ENCODE data around the gene HINT2.
A peak's percentile ranks its signal among the peaks of the same experiment; 100 is the strongest.

HINT2 gene

DNA sequence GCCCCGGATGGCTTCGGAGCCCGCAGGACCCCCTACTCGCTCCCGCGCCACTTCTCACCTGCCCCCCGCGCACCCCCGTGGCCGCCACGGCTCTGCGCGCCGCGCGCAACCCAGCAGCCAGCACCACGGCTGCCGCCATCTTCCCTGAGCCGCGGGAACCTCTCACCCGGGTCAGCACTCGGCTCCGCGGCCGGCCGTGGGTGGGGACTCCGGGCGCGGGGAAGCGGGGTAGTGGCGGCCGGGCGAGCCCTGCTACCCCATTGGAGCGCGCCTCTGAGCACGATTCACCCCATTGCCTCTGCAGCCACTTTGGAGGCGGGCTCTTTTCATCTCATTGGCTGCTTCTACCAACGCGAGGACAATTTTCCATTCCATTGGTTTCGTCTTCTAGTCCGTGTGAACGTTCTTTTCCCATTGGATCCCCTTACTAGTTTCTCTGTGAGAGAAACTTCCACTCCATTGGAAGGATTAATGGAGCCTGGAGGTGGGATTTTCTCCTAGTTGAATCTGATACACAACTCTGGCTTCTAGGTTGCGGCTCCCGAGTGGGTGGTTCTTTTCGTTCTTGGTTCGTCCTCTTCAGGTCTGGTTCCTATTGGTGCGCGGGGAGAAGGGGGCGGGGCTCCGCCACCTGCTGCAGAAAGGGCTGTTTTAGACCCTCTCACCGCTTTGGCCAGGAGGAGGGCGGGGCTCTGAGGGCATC is at the start of gene HINT2:
Gene HINT2 (minus strand): TSS at position 202 of the 703 bp plus-strand sequence. CDS start 63 bp downstream, at position 139.
- peak; percentile 71 for TF ChIP-seq POLR2A (IDR thresholded peaks at IDR 0.05; ENCODE audit: low read depth, low read length)
- peak; percentile 64 for FAIRE-seq
- peak; percentile 74 for DNase-seq (ENCODE audit: insufficient read length, low spot score)

DNA sequence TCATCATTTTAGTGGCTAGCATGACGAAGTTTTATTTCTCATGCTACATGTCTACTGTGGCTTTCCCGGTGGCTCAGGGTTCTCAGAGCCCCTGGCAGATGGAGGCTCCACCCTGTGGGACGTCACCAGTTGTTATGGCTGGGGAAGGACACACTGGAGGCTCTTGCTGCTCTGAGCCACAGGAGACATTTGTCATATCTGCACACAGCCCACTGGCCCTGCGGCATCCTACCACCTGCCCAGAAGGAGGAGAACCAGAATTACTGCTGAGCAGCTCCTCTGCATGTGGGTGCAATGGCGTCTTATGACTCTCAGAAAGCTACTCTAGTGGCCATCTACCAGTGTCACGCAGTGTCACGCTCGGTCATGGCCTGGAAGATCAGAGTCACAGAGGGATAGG is 48.7 kb upstream of the HINT2 start:
- FAIRE-seq (no peak), DNase-seq (ENCODE audit: insufficient read length, low spot score) (no peak)
- TF ChIP-seq POLR2A (IDR thresholded peaks at IDR 0.05; ENCODE audit: low read depth, low read length): no peak

GRCh38 chr9:35862328-35862727 is 47.5 kb upstream of the HINT2 start:
- DNase-seq (ENCODE audit: insufficient read length, low spot score) (no peak), FAIRE-seq (no peak)
- TF ChIP-seq POLR2A (IDR thresholded peaks at IDR 0.05; ENCODE audit: low read depth, low read length): no peak

- TF ChIP-seq POLR2A (IDR thresholded peaks at IDR 0.05; ENCODE audit: low read depth, low read length): no peak
- no peak for FAIRE-seq
- DNase-seq (ENCODE audit: insufficient read length, low spot score): no peak
Observed at GRCh38 chr9:35861161-35861897, 46.5 kb upstream of the HINT2 start.

DNA sequence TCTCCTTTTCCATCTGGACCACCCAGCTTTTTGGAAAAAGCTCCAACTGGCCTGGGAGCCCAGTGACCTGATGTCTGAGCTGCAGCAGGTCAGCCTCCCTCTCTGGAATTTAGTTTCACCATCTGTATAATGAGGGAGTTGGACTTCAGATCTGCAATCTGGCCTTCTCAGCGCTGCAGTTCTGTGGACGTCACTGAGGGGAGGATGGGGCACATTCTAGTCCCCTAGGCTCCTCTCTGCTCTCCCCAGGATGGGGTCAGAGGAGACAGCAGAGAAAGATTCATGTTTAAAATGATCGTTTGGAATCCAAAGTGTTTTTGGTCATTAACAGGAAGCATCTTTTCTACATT is 45.1 kb upstream of the HINT2 start:
- FAIRE-seq: no peak
- no peak for DNase-seq (ENCODE audit: insufficient read length, low spot score)
- no peak for TF ChIP-seq POLR2A (IDR thresholded peaks at IDR 0.05; ENCODE audit: low read depth, low read length)

GRCh38 chr9:35859310-35859989 is 44.6 kb upstream of the HINT2 start:
- no peak for TF ChIP-seq POLR2A (IDR thresholded peaks at IDR 0.05; ENCODE audit: low read depth, low read length)
- FAIRE-seq (no peak), DNase-seq (ENCODE audit: insufficient read length, low spot score) (no peak)

- no peak for DNase-seq (ENCODE audit: insufficient read length, low spot score)
- no peak for TF ChIP-seq POLR2A (IDR thresholded peaks at IDR 0.05; ENCODE audit: low read depth, low read length)
- no peak for FAIRE-seq
Observed at GRCh38 chr9:35858458-35858857, 43.6 kb upstream of the HINT2 start.

- TF ChIP-seq POLR2A (IDR thresholded peaks at IDR 0.05; ENCODE audit: low read depth, low read length): no peak
- DNase-seq (ENCODE audit: insufficient read length, low spot score) (no peak), FAIRE-seq (no peak)
Observed at GRCh38 chr9:35856882-35857281, 42.0 kb upstream of the HINT2 start.

DNA sequence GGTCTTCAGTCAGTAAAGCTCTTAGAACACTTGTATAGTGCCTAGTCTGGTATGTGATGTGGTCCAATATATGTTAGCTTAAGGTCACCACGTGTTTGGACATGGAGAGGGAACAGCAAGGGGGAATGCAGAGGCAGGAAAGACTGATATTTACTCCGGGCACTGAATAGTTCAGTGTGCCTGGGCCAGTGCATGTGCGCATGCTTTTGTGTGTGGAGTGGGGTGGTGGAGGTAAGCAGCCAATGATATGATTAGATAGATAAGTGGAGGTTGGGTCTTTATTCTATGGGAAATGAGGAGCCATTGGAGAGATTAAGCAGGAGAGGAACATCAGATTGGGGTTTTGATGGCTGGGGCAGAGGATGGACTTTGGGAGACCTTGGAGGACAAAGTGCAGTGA is 41.4 kb upstream of the HINT2 start:
- FAIRE-seq (no peak), DNase-seq (ENCODE audit: insufficient read length, low spot score) (no peak)
- TF ChIP-seq POLR2A (IDR thresholded peaks at IDR 0.05; ENCODE audit: low read depth, low read length): no peak

DNA sequence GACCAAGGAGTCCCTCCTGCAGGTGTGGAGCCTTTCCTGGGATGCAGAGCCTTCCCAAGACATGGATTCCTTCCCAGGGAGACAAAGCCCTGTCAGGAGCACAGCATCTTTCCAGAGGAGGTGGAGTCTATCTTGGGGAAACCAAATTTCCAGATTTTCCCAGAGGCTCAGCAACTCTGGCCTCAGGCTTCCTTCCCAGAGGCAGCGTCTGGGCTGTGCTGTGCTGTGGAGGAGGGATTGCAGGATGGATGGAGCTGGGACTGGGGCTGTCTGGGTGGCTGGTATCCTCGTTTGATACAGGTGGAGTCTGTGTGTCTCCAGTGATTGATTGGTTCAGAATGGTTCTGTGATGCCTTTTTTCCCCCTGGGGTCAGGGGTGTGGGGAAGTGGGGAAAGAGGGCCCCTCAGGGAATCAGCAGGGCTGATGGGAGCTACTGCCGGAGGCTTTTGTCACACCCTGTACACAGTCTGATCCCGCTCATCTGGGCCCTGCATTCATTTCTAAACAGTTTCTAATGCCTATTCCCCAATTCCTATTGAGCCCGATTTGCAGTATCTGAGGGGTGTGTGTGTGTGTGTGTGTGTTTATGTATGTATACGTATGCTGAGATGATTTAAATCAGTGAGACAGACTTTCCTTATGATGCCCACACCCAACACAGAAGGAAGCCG is 39.4 kb upstream of the HINT2 start:
- TF ChIP-seq POLR2A (IDR thresholded peaks at IDR 0.05; ENCODE audit: low read depth, low read length): no peak
- DNase-seq (ENCODE audit: insufficient read length, low spot score) (no peak), FAIRE-seq (no peak)

GRCh38 chr9:35852876-35853865 is 38.3 kb upstream of the HINT2 start:
- no peak for DNase-seq (ENCODE audit: insufficient read length, low spot score)
- no peak for TF ChIP-seq POLR2A (IDR thresholded peaks at IDR 0.05; ENCODE audit: low read depth, low read length)
- FAIRE-seq: no peak

- TF ChIP-seq POLR2A (IDR thresholded peaks at IDR 0.05; ENCODE audit: low read depth, low read length): no peak
- no peak for FAIRE-seq
- no peak for DNase-seq (ENCODE audit: insufficient read length, low spot score)
Observed at GRCh38 chr9:35852267-35852815, 37.5 kb upstream of the HINT2 start.
